NCI-H1930 (cell line): ENCODE data around the gene ATAD1.
"Not testable (repeated sequence)": the region's sequence is repeated elsewhere in the genome, so short reads cannot be mapped to it uniquely, and the experiment has no call there.

ENCODE experiments used
- DNase-seq, 2 experiments: peaks; one replicate each; lab custom pipeline; 2025; lab: John Stamatoyannopoulos, UW

The ATAD1 gene

GRCh38 chr10:87846023-87846422 is 28.0 kb upstream of the ATAD1 start:
- DNase-seq, result no peak

DNA sequence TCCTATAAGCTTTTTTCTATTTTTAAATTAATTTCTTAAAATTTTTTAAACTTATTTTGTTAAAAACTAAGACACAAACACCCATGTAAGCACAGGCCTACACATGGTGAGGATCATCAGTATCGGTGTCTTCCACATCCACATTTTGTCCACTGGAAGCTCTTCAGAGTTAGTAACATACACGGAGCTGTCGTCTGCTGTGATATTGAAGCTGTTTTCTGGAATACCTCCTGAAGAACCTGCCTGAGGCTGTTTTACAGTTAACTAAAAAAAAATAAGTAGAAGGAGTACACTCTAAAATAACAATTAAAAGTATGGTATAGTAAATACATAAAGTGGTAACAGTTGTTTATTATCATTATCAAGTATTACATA is 27.6 kb upstream of the ATAD1 start:
- no peak for DNase-seq

- no peak for DNase-seq
Measured at GRCh38 chr10:87844837-87845623, 27.0 kb upstream of the ATAD1 start.

DNA sequence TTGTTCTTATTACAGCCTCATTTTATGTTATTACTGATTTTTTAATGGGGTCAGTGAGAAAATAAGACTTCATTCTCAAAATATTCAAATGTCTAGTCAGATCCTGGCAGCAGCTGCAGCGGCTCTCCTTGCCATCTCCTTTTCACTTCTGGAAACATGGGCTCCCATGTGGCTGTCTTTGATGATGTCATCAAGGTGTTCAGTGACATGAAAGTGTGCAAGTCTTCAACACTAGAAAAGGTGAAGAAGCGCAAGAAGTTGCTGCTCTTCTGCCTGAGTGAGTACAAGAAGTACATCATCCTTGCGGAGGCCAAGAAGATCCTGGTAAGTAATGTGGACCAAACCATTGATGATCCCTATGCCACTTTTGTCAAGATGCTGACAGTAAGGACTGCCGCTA is 25.7 kb upstream of the ATAD1 start:
- DNase-seq, result no peak

DNA sequence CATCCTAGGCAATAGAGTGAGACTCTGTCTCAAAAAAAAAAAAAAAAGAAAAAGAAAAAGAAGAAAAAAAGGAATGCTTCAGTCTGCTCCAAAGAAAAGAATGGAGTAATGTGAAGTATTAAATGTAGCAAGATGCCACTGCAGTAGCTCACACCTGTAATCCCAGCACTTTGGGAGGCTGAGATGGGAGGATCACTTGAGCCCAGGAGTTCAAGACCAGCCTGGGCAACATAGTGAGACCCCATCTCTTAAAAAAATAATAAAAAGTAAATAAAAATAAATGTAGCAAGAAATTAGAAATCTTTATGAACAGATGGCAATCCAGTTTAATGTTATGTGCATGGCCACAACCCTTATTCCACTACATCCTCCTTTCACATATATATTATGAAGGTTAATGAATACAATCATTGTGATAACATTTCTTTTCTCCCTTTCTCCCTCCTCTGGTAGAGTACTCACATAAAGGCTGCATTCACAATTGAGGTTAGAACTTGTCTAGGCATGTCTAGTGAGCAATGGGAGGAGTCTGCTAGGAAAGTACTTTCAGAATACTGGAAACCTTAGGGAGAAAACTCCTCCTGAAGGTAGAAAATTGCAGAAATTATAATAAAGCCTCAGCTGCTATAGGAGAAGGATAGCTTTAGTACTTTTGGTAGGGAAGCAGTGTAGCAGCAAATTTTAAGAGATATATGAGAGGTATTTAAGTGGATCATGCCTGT is 24.9 kb upstream of the ATAD1 start:
- no peak for DNase-seq

- DNase-seq, result no peak
Measured at GRCh38 chr10:87842220-87842641, 24.2 kb upstream of the ATAD1 start.

DNA sequence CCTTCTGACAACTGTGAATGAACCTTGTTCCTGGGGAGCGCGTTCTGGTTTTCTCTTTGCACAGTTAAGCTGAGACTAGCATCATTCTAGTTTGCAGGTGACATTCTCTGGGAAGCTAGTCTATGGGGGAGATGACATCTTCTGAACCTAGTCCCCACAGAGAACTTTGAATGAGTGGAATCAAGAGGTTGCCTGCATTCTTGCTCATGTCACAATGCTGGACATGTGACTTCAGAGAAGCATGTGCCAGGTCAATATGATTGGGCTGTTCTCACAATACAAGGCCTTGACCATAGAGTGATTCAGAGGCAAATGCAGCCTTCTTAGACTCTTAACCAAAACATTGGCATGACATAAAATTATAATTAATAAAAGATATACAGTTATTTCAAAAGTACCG is 23.2 kb upstream of the ATAD1 start:
- no peak for DNase-seq

DNA sequence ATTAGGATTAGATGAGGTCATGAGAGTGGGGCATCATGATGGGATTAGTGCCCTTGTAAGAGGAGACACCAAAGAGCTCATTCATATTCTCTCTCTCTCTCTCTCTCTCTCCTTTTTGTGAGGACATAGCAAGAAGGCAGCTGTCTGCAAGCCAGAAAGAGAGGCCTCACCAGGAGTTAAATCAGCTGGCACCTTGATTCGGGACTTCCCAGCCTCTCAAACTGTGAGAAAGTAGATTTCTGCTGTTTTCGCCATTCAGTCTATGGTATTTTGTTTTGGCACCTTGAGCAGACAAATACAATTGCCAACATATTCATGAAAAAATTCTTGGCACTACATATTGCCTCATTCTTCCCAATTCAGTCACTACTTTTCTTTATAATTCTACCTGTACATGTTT is 20.6 kb upstream of the ATAD1 start:
- DNase-seq, result no peak

GRCh38 chr10:87837445-87837844 is 19.4 kb upstream of the ATAD1 start:
- no peak for DNase-seq

- no peak for DNase-seq
Measured at GRCh38 chr10:87836098-87836497, 18.1 kb upstream of the ATAD1 start.

DNA sequence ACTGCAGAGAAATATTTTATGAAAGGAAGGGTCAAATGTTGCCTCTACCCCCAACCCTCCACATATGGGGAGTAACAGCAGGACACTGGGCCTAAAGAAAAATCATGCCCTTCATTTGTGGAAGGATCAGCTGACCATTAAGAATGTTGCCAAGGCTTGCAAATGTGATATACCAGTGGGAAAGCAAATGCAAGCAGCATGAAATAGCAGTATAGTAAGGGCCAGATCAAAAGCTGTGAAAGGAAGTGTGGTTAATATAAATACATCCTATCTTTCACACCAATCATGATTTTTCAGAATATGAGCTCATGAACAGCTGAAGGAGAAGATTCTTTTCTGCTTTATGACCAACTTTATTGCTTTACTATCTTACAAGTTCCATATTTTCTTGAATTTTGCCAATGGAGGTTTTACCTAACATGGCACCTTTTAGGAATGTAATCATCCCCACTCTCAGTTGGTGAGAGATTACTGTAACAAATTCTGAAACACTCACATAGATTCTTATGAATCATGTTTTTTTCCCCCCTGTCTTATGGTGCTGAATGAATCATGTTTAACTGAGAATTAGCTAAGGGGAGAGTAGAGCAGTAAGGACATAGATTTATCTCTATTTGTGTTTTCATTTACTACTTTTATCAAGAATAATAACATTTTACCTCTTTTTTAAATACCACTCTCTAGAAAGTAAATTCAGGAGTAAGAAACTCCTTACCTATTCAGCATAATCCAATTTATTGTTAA is 12.1 kb upstream of the ATAD1 start:
- DNase-seq, result no peak

- not testable (repeated sequence) for DNase-seq
Measured at GRCh38 chr10:87829051-87829450, 11.0 kb upstream of the ATAD1 start.

- no peak for DNase-seq
Measured at GRCh38 chr10:87827681-87828080, 9.7 kb upstream of the ATAD1 start.

DNA sequence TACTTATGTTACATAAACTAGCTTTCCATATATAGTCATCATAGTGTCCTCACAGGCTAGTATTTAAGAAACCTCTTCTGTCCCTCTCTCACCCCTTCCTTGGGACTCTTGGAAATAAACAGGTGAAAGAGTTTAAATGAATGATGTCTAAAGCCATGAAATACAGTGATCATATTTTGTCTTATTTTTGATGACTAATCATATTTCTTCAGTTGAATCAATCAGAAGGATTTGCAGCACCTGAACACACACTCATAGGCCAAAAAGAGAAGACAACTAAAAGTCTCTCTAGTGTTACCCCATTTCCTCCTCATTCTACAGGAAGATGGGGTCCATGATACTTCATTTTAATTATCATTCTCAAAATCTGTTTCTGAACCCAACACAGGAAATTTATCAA is 8.6 kb upstream of the ATAD1 start:
- DNase-seq, result no peak

DNA sequence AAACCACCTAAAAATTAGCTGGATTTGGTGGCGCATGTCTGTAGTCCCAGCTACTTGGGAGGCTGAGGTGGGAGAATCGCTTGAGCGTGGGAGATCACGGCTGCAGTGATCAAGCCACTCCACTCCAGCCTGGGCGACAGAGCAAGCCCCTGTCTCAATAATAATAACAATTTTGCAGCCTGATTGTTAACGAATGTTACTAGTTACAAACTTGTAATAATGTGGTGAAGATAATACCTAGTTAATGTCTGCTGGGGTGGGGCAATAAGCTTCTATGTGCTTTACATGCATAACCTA is 1.2 kb upstream of the ATAD1 start:
- no peak for DNase-seq

DNA sequence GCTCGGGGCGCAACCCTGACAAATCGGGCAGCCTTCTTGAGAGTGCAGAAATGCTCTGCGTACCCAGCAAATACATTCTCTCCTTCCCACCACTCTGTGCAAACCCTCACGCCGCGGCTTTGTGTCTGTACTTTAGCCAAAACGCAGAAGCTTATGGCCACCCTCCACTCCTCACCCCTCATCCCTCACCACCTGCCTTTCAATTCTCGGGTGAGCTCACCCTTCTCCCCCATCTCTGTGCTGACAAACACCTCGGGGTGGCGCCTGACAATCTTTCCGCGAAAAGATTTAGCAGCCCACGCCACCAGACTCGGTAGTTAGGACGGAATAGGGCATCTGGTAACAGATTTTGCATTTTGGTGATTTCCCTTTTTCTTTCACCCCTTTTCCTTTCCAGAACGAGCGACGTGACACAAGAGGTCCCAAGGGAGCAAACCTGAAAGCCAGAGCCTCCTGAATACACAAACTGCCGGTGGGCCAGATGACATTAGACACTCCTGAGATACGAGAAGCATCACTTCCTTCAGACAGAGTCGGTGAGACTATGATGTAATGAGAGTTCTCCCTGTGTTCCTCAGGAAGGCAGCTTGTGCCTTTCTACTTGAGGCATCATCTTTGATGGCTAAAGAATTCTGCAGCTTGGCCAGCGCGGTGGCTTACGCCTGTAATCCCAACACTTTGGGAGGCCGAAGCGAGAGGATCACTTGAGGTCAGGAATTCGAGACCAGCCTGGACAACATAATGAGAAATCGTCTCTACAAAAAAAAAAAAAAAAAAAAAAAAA is 671 bp upstream of the ATAD1 start:
- peak in 1 of 2 experiments; percentile 33 for DNase-seq

DNA sequence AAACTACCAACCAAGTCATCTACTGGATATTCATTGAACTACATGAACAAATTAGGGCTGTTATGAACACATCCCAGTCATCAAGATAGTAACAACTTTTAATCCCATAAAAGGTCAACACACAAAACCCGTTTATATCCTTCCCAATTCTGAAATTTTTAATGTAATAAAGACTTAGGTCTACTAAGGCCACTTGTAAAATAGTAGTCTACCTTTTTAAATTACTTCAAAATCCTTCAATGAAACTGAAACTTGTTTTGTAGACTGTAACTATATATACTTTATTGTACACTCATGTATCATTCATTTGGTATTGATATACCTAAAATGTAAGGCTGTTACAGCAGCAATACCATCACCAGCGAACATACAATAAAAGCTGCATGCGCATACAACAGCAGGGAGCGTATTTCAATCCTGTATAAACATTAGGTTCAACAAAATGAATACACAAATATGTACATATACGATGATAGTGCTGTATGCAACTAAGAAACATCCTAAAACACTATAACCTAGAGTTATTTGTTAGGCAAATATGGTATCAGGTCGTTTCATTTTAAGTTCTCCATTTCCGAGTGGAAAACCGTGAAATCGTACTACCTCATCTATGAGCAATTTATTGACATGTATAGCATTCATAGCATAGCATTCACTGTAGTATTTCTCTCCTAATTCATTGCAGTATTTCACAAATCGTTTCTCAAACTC is 973 bp downstream of the ATAD1 start:
- DNase-seq, result no peak

DNA sequence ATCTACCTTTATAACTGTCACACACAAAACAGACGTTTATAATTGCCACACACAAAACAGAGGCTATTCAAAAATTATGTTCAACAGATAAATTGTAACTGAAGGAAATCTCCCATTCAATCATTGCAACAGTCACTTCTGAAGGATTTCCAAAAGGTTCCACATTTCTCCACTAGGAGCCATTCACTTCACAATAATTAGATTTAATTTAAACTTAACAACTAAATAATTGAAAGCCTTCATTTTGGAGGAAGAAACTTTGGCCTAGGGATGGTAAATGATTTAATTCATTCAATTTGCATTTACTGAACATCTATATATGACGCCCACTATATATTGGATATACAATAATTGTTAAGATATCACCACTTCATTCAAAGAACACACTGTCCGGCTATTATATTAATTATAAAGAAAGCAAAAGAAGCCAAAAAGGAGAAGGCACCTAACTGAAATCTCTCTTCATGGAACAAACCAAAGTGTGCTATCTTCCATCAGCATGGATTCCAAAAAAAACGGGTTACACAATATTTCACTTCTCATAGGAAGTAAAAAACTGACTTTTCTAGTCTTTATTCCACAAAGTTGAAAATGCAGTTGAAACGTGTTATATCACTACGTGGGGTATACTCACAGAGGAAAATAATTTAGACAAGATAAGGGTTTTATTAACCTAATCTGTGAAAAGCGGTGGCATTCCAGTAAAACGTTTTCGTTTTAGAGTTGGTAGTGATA is 1.7 kb downstream of the ATAD1 start:
- DNase-seq, result no peak

DNA sequence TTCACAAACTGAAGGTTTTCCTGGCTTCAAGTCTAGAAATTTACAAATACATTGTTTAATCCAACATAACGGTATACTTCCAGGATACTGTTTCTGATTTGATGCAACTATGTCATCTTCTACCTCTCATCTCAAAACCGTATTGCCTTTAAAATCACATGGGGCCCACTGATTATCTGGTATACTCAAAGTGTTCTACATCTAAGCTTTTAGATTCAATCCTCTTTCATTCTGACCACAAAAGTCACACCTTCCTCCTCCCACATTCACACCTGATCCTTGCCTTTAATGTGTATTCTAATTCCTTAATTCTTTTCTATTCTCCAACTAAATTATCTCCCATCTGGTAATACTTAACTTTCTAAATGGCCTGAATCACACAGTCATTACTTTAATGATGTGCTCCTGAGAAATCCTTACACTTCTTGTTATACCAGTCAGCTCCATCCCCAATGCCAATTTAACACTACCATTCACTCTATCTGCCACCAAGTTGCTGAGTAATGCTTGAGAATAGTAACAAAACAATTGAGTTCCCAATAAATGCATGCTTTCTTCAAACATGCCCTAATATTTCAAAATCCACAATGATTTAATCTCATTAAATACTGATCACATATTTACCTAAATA is 13.0 kb downstream of the ATAD1 start:
- no peak for DNase-seq

DNA sequence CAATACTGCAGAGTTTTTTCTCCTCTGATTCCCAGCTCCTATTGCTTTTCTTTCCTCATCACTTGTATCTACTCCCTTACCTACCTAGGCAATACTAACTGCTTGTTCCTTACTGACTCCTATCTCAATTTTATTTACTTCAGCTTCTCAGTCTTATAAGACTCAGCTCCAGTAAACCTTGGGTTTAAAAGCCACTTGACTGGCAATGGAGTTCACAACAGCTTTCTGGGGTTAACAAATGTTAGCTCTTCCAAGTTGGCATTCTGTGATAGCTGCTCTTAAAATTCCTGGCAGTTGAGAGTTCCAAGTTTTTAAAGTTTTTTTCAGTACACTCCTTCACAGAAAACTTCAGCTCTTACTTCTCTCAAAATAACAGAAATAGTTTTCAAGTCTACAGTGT is 14.2 kb downstream of the ATAD1 start:
- no peak for DNase-seq

DNA sequence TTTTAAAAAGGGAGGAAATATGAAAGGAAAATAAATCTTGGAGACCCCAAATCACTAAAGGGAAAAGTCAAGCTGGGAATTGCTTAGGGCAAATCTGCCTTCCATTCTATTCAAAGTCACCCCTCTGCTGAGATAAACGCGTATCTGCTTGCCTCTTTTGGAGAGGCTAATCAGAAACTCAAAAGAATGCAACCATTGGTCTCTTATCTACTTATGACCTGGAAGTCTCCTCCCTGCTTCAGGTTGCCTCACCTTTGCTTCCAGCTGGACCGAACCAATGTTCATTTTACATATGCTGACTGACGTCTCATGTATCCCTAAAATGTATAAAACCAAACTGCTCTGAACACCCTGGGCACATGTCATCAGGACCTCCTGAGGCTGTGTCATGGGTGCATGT is 14.7 kb downstream of the ATAD1 start:
- no peak for DNase-seq
